Neural cell (in vitro differentiated cells): ENCODE results near the gene MEF2D. TPM values are rescaled to one million over a fixed set of nuclear protein-coding genes. Genes with fewer than 3 reads are reported as not detected.

Experiments used
- H2AFZ ChIP-seq: fragments of 200-600, 300-800 bp; sonication (generic), shearing (Covaris generic); 2 replicates; pipeline ENCODE4 v1.6.0; 2014; ENCODE audit warnings: low read depth, mild to moderate bottlenecking, antibody characterized with exemption, low read length, moderate library complexity
- H3F3A ChIP-seq: fragments of 200-600 bp; shearing (Covaris generic); 2 replicates; pipeline ENCODE4 v1.6.1; 2016; ENCODE audit warnings: mild to moderate bottlenecking, moderate library complexity, mixed read lengths, antibody characterized with exemption, low read length; ENCODE audit not compliant: insufficient read depth, poor library complexity, severe bottlenecking
- H3K27ac ChIP-seq: fragments of 200-600, 300-800 bp; sonication (generic), shearing (Covaris generic); 2 replicates; pipeline ENCODE4 v1.5.1; 2014; ENCODE audit warnings: mild to moderate bottlenecking, low read length, moderate library complexity
- H3K27me3 ChIP-seq: fragments of 300-800, 200-600 bp; sonication (generic), shearing (Covaris generic); 2 replicates; pipeline ENCODE4 v1.6.0; 2014; ENCODE audit warnings: mild to moderate bottlenecking, low read depth, low read length, moderate library complexity; ENCODE audit not compliant: insufficient read depth
- H3K36me3 ChIP-seq: fragments of 300-800, 200-600 bp; sonication (generic), shearing (Covaris generic); 2 replicates; pipeline ENCODE4 v1.5.1; 2014; ENCODE audit warnings: mild to moderate bottlenecking, antibody characterized with exemption, low read length, moderate library complexity; ENCODE audit not compliant: insufficient read depth
- H3K4me2 ChIP-seq: fragments of 300-800, 200-600 bp; sonication (generic), shearing (Covaris generic); 2 replicates; pipeline ENCODE4 v1.6.0; 2014; ENCODE audit warnings: mild to moderate bottlenecking, low read length
- H3K4me3 ChIP-seq: fragments of 300-800, 200-600 bp; sonication (generic), shearing (Covaris generic); 2 replicates; pipeline ENCODE4 v1.5.1; 2014; ENCODE audit warnings: mild to moderate bottlenecking, low read length, moderate library complexity
- H3K79me2 ChIP-seq: fragments of 200-600 bp; shearing (Covaris generic); replicated peaks from 2 replicates; pipeline ENCODE4 v1.6.0; 2014; ENCODE audit warnings: mild to moderate bottlenecking, low read length, moderate library complexity; ENCODE audit not compliant: insufficient read depth
- H3K9ac ChIP-seq: fragments of 300-800, 200-600 bp; sonication (generic), shearing (Covaris generic); 2 replicates; pipeline ENCODE4 v1.6.1; 2016; ENCODE audit warnings: mild to moderate bottlenecking, low read length, mixed read lengths
- H3K9me2 ChIP-seq: fragments of 200-600 bp; shearing (Covaris generic); 2 replicates; pipeline ENCODE4 v1.6.1; 2016; ENCODE audit warnings: mild to moderate bottlenecking, low read length, mixed read lengths; ENCODE audit not compliant: insufficient read depth
- H3K9me3 ChIP-seq: fragments of 200-600, 300-800 bp; sonication (generic), shearing (Covaris generic); 2 replicates; pipeline ENCODE4 v1.6.1; 2016; ENCODE audit warnings: mild to moderate bottlenecking, mixed run types, low read length, moderate library complexity, mixed read lengths
- H4K20me1 ChIP-seq: fragments of 200-600 bp; shearing (Covaris generic); 2 replicates; pipeline ENCODE4 v1.6.1; 2016; ENCODE audit warnings: mild to moderate bottlenecking, mixed run types; ENCODE audit not compliant: insufficient read depth
- CTCF ChIP-seq: fragments of 450-650 bp; IDR thresholded peaks from 2 replicates; pipeline ENCODE4 v1.5.1; 2014; ENCODE audit warnings: antibody characterized with exemption, mild to moderate bottlenecking, moderate library complexity; ENCODE audit not compliant: poor library complexity, severe bottlenecking
- EP300 ChIP-seq: fragments of 450-650 bp; conservative IDR thresholded peaks from 2 replicates; pipeline ENCODE4 v1.6.1; 2014; ENCODE audit warnings: antibody characterized with exemption, mild to moderate bottlenecking, moderate library complexity; ENCODE audit not compliant: poor library complexity, severe bottlenecking
- EZH2 ChIP-seq: fragments of 200-600, 300-800 bp; shearing (Covaris generic), sonication (generic); IDR thresholded peaks from 2 replicates; pipeline ENCODE4 v1.6.1; 2014; ENCODE audit warnings: antibody characterized with exemption, low read length, borderline replicate concordance, mild to moderate bottlenecking; ENCODE audit not compliant: insufficient read depth, poor library complexity, severe bottlenecking
- MXI1 ChIP-seq: fragments of 450-650 bp; conservative IDR thresholded peaks from 2 replicates; pipeline ENCODE4 v1.6.1; 2014; ENCODE audit warnings: antibody characterized with exemption, mild to moderate bottlenecking; ENCODE audit not compliant: poor library complexity, severe bottlenecking
- POLR2AphosphoS5 ChIP-seq: IDR thresholded peaks from 2 replicates; pipeline ENCODE4 v1.6.1; 2012
- RAD21 ChIP-seq: fragments of 450-650 bp; conservative IDR thresholded peaks from 2 replicates; pipeline ENCODE4 v1.6.1; 2014; ENCODE audit warnings: antibody characterized with exemption, mild to moderate bottlenecking, moderate library complexity
- SMC3 ChIP-seq: fragments of 450-650 bp; conservative IDR thresholded peaks from 2 replicates; pipeline ENCODE4 v1.6.1; 2014; ENCODE audit warnings: antibody characterized with exemption, mild to moderate bottlenecking, moderate library complexity; ENCODE audit not compliant: poor library complexity
- TAF1 ChIP-seq: IDR thresholded peaks from 2 replicates; pipeline ENCODE4 v1.6.1; 2012; ENCODE audit warnings: low read depth
- polyA plus RNA-seq: library from polyadenylated mRNA; depleted of rRNA; stranded (reverse); fragments of >200 nt; gene quantifications from 2 replicates; pipeline ENCODE4 v1.2.3, GENCODE V29; 2014
- TF ChIP-seq, protein P1 (sequence below): IDR thresholded peaks from 2 replicates; pipeline ENCODE4 v1.6.1; 2012; ENCODE audit warnings: borderline replicate concordance

The MEF2D gene
- polyA plus RNA-seq, 1 donor from 2014 or later, result 4.7 TPM

- Histone ChIP-seq H3K9me3 (no peaks in the 10 kb centered on the region), H3K36me3 (no peaks in the 10 kb centered on the region), H3K9ac (no peak overlapping the region), H3F3A (no peaks in the 10 kb centered on the region), H3K4me3 (no peak overlapping the region), H3K9me2 (no peaks in the 10 kb centered on the region), H3K79me2 (no peaks in the 10 kb centered on the region), H3K4me2 (no peak overlapping the region), H3K27me3 (no peaks in the 10 kb centered on the region), H3K27ac (no peak overlapping the region), H2AFZ (no peak overlapping the region), H4K20me1 (no peaks in the 10 kb centered on the region)
- TF ChIP-seq MXI1, result no peak
- no peak for TF ChIP-seq SMC3
- no peak for TF ChIP-seq POLR2AphosphoS5
- no peak for TF ChIP-seq EP300
- no peak for TF ChIP-seq TAF1
- no peak for TF ChIP-seq EZH2
- TF ChIP-seq, protein P1, sequence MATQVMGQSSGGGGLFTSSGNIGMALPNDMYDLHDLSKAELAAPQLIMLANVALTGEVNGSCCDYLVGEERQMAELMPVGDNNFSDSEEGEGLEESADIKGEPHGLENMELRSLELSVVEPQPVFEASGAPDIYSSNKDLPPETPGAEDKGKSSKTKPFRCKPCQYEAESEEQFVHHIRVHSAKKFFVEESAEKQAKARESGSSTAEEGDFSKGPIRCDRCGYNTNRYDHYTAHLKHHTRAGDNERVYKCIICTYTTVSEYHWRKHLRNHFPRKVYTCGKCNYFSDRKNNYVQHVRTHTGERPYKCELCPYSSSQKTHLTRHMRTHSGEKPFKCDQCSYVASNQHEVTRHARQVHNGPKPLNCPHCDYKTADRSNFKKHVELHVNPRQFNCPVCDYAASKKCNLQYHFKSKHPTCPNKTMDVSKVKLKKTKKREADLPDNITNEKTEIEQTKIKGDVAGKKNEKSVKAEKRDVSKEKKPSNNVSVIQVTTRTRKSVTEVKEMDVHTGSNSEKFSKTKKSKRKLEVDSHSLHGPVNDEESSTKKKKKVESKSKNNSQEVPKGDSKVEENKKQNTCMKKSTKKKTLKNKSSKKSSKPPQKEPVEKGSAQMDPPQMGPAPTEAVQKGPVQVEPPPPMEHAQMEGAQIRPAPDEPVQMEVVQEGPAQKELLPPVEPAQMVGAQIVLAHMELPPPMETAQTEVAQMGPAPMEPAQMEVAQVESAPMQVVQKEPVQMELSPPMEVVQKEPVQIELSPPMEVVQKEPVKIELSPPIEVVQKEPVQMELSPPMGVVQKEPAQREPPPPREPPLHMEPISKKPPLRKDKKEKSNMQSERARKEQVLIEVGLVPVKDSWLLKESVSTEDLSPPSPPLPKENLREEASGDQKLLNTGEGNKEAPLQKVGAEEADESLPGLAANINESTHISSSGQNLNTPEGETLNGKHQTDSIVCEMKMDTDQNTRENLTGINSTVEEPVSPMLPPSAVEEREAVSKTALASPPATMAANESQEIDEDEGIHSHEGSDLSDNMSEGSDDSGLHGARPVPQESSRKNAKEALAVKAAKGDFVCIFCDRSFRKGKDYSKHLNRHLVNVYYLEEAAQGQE, result no peak
- TF ChIP-seq RAD21, result no peak
- TF ChIP-seq CTCF, result no peak
Measured at GRCh38 chr1:156506450-156506849, 5.9 kb upstream of the MEF2D start.

GRCh38 chr1:156505679-156506298 is 5.2 kb upstream of the MEF2D start:
- Histone ChIP-seq H3K4me3 (peak overlapping the region; percentile 62), H3K27me3 (no peaks in the 10 kb centered on the region), H3K27ac (peak overlapping the region; percentile 55), H3F3A (no peaks in the 10 kb centered on the region), H4K20me1 (no peaks in the 10 kb centered on the region), H3K9ac (peak overlapping the region; percentile 63), H3K4me2 (no peak overlapping the region), H3K9me3 (no peaks in the 10 kb centered on the region), H3K36me3 (no peaks in the 10 kb centered on the region), H3K9me2 (no peaks in the 10 kb centered on the region), H3K79me2 (no peaks in the 10 kb centered on the region), H2AFZ (no peak overlapping the region)
- no peak for TF ChIP-seq CTCF
- no peak for TF ChIP-seq TAF1
- TF ChIP-seq MXI1, result no peak
- TF ChIP-seq EP300, result no peak
- TF ChIP-seq, protein P1, result no peak
- TF ChIP-seq RAD21, result no peak
